ENCODE results near the gene SLC2A9.

- TF ChIP-seq GATA2 (IDR thresholded peaks at IDR 0.05; ENCODE audit: low read depth, low read length) (no peak), GATA3 (IDR thresholded peaks at IDR 0.05; ENCODE audit: low read depth, low read length) (no peak)
Observed at GRCh38 chr4:9804918-9805317, 216.4 kb downstream of the SLC2A9 start.

Measured in SH-SY5Y (cell line).